Stimulated activated naive CD8-positive, alpha-beta T cell treated with anti-CD3 and anti-CD28 coated beads, Interleukin-15, amount 100 ng/mL, for 72 hours (primary cell): ENCODE data around the gene RIT1.
"Not testable (repeated sequence)": the region's sequence is repeated elsewhere in the genome, so short reads cannot be mapped to it uniquely, and the experiment has no call there.

Experiments used
- ATAC-seq: fragments of 150-1000 bp; cut with Tn5 transposase; 2 replicates; pipeline ENCODE4 v1.10.0; 2021; ENCODE audit warnings: mild to moderate bottlenecking, moderate library complexity
- DNase-seq, 2 donors: peaks; one replicate each; pipeline ENCODE4 v3.0.0; 2021 to 2022
- H3K27ac Mint-ChIP-seq, 2 donors: one replicate each; pipeline ENCODE4 v1.8.0; 2022; ENCODE audit warnings: mild to moderate bottlenecking in 2 of 2, mixed read lengths in 2 of 2, moderate library complexity in 2 of 2
- H3K27me3 Mint-ChIP-seq: one replicate; pipeline ENCODE4 v1.8.0; 2022; ENCODE audit warnings: mixed read lengths
- H3K4me1 Mint-ChIP-seq: one replicate; pipeline ENCODE4 v1.8.0; 2022; ENCODE audit warnings: mild to moderate bottlenecking, mixed read lengths
- H3K4me3 Mint-ChIP-seq, 2 donors: one replicate each; pipeline ENCODE4 v1.8.0; 2022; ENCODE audit warnings: mild to moderate bottlenecking in 2 of 2, mixed read lengths in 2 of 2, moderate library complexity in 1 of 2
- H3K9me3 Mint-ChIP-seq, 2 donors: one replicate each; pipeline ENCODE4 v1.8.0; 2022; ENCODE audit warnings: mixed read lengths in 2 of 2

Gene RIT1

GRCh38 chr1:155918660-155919059 is 7.5 kb upstream of the RIT1 start:
- Mint-ChIP-seq H3K4me1 (no peaks in the 10 kb centered on the region), H3K27me3 (no peaks in the 10 kb centered on the region), H3K4me3 (no peak overlapping the region), H3K27ac (no peak overlapping the region), H3K9me3 (no peaks in the 10 kb centered on the region)
- ATAC-seq (no peak), DNase-seq (no peak)

- H3K4me1 Mint-ChIP-seq: peaks cover 27% of the 10 kb centered on the region
- H3K27me3 Mint-ChIP-seq: no peaks in the 10 kb centered on the region
- H3K9me3 Mint-ChIP-seq: no peaks in the 10 kb centered on the region
- DNase-seq (no peak), ATAC-seq (no peak)
- H3K27ac Mint-ChIP-seq: peak overlapping the region in 1 of 2 donors; percentile 78
- no peak overlapping the region for H3K4me3 Mint-ChIP-seq
Measured at GRCh38 chr1:155913969-155914757, 3.0 kb upstream of the RIT1 start.

DNA sequence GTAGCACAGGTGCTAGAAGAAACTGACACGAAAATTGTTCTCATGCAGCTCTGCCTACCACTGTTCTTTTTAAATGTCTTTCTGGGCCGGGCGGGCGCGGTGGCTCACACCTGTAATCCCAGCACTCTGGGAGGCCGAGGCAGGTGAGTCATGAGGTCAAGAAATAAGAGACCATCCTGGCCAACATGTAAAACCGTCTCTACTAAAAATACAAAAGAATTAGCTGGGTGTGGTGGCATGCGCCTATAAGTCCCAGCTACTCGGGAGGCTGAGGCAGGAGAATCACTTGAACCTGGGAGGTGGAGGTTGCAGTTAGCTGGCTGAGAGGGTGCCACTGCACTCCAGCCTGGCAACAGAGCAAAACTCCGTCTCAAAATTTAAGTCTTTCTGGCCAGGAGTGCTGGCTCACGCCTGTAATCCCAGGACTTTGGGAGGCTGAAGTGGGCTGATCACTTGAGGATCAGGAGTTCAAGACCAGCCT is 947 bp upstream of the RIT1 start:
- peak overlapping the region in 1 of 2 donors; percentile 97 for H3K4me3 Mint-ChIP-seq
- H3K4me1 Mint-ChIP-seq: peaks cover 27% of the 10 kb centered on the region
- no peaks in the 10 kb centered on the region for H3K27me3 Mint-ChIP-seq
- DNase-seq: no peak
- H3K9me3 Mint-ChIP-seq: no peaks in the 10 kb centered on the region
- peak overlapping the region in 1 of 2 donors; percentile 63 for H3K27ac Mint-ChIP-seq
- no peak for ATAC-seq

DNA sequence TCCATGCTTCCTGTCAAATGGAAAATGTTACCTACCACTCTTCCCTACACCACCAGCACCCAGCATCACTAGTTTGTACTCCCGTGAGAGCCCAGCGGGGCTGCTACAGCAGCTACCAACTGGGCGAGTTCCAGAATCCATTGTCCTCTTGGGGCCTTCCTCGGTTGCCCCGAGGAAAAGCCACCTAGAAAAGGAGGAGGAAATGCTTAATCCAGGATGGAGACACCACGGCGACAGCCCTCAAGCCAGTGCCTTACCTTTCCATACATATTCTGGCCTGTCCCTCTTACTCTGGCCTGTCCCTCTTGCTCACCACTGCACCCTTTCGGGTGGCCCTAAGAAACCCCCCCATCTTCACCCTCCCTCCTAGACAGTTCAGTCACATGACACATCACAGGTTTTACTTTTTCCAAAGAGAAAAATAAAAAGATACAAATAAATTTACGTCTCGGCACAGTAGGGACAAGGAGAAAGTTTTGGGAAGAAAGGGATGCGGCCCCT is 478 bp downstream of the RIT1 start:
- DNase-seq: peak; percentile 10 to 27
- peak overlapping the region; percentile 98 to 99 for H3K27ac Mint-ChIP-seq

GRCh38 chr1:155909894-155910293 is 1.3 kb downstream of the RIT1 start:
- peak overlapping the region; percentile 44 to 63 for H3K27ac Mint-ChIP-seq
- H3K4me3 Mint-ChIP-seq: peak overlapping the region; percentile 97
- no peak for DNase-seq
- no peaks in the 10 kb centered on the region for H3K27me3 Mint-ChIP-seq
- H3K4me1 Mint-ChIP-seq: peaks cover 27% of the 10 kb centered on the region
- H3K9me3 Mint-ChIP-seq: no peaks in the 10 kb centered on the region
- no peak for ATAC-seq

More for the DNA sequence above, 478 bp downstream of the RIT1 start:
- Mint-ChIP-seq H3K9me3 (no peaks in the 10 kb centered on the region), H3K4me3 (peak overlapping the region; percentile 97), H3K4me1 (peaks cover 27% of the 10 kb centered on the region), H3K27me3 (no peaks in the 10 kb centered on the region)
- peak; percentile 64 for ATAC-seq

DNA sequence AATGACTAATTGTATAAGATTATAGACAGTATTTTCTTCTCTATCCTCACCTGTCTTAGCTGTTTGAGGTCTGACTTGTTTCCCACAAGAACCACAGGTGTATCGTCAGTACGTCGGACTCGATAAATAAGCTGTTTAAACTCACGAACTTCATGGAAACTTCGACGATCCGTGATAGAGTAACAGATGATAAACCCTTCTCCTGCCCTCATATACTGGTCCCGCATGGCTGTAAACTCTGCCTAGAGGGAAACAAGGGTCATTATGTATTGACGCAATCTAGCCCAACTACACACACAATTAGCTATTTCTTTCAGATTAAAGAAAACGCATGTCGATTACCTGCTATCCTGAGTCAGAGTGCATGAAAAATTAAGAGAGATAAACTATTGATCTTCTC is 6.9 kb downstream of the RIT1 start:
- ATAC-seq: no peak

DNA sequence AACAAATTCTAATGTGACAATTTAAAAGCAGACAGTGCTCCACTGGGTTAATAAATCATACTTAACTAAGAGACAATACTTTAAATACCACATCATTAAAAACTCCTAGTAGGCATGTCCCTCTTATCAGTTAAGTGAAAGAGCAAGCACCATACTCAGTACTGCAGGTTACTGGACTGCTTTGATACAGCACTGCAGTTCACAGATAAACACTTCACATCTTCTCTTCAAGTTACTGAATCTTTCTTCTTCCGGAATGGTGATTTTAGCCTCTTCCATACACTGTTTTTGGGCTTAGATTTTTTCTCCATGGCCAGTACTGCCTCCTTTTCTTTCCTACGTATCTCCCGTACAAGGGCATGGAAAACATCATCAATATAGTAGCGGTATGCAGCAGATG is 11.0 kb downstream of the RIT1 start:
- Mint-ChIP-seq H3K27me3 (no peaks in the 10 kb centered on the region), H3K9me3 (no peaks in the 10 kb centered on the region), H3K4me3 (no peak overlapping the region), H3K27ac (no peak overlapping the region), H3K4me1 (peaks cover 10% of the 10 kb centered on the region)
- no peak for ATAC-seq
- DNase-seq: no peak

More for the DNA sequence above, 6.9 kb downstream of the RIT1 start:
- Mint-ChIP-seq H3K4me3 (no peak overlapping the region), H3K4me1 (no peaks in the 10 kb centered on the region), H3K27ac (no peak overlapping the region), H3K27me3 (no peaks in the 10 kb centered on the region), H3K9me3 (no peaks in the 10 kb centered on the region)
- DNase-seq: no peak

DNA sequence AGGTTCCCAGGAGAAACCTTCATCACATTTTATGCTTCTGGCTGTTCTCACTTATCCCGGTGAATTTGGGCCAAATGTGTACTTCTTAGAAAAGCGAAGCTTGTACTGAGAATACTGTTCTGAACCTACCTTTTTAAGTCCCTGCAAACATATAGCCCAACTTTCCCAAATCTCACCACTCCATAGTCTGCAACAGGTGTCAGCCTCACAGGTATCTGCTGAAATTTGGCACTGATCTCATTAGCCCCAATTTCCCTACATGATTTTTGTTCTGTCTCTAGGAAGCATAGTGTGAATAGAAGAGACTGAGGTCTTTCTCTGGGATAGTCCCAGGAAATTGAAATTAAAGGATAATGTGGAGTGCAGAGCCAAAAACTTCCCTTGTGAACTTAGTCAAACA is 11.5 kb downstream of the RIT1 start:
- H3K9me3 Mint-ChIP-seq: no peaks in the 10 kb centered on the region
- H3K27ac Mint-ChIP-seq: peak overlapping the region in 1 of 2 donors; percentile 22
- DNase-seq (no peak), ATAC-seq (no peak)
- H3K4me3 Mint-ChIP-seq: no peak overlapping the region
- H3K4me1 Mint-ChIP-seq: peaks cover 10% of the 10 kb centered on the region
- H3K27me3 Mint-ChIP-seq: no peaks in the 10 kb centered on the region

DNA sequence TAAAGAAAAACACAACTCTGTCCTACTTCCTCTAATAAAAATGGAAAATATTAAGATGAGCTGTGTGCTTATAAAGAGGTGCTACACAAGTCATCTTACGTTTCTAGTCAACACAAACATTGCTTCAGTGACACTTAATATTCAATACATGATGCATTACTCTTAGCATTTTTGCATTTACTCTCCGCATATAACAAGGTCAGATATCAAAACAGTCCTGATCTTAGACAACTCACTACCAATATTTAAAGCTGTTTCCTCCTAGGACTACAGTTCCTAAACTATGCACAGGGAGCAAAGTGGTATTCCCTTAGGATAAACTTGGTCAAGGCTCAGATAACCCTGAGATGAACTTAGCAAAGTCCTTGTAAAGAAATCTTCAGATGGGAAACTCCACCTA is 12.3 kb downstream of the RIT1 start:
- Mint-ChIP-seq H3K27ac (no peak overlapping the region), H3K27me3 (no peaks in the 10 kb centered on the region), H3K4me1 (peaks cover 12% of the 10 kb centered on the region), H3K4me3 (no peak overlapping the region), H3K9me3 (no peaks in the 10 kb centered on the region)
- DNase-seq: no peak
- no peak for ATAC-seq

- peaks cover 23% of the 10 kb centered on the region for H3K4me1 Mint-ChIP-seq
- no peak overlapping the region for H3K4me3 Mint-ChIP-seq
- no peak overlapping the region for H3K27ac Mint-ChIP-seq
- no peaks in the 10 kb centered on the region for H3K27me3 Mint-ChIP-seq
- no peaks in the 10 kb centered on the region for H3K9me3 Mint-ChIP-seq
- ATAC-seq (no peak), DNase-seq (no peak)
Measured at GRCh38 chr1:155897746-155898145, 13.4 kb downstream of the RIT1 start.

GRCh38 chr1:155896476-155896875 is 14.7 kb downstream of the RIT1 start:
- H3K4me3 Mint-ChIP-seq, H3K27me3 Mint-ChIP-seq, DNase-seq, H3K27ac Mint-ChIP-seq, ATAC-seq, H3K9me3 Mint-ChIP-seq: not testable (repeated sequence)
- peaks cover 23% of the 10 kb centered on the region for H3K4me1 Mint-ChIP-seq

DNA sequence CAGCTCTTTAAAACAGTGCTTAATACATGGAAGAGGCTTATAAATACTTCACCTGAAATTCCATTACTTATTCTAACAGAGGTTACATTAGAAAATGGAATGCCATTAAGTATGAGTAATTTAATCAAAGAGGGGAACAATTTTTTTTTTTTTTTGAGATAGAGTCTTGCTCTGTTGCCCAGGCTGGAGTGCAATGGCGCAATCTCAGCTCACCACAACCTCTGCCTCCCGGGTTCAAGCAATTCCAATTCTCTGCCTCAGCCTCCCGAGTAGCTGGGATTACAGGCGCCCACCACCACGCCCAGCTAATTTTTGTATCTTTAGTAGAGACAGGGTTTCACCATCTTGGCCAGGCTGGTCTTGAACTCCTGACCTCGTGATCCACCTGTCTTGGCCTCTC is 15.5 kb downstream of the RIT1 start:
- H3K4me1 Mint-ChIP-seq: peaks cover 23% of the 10 kb centered on the region
- DNase-seq, H3K27me3 Mint-ChIP-seq, H3K27ac Mint-ChIP-seq, H3K9me3 Mint-ChIP-seq, ATAC-seq, H3K4me3 Mint-ChIP-seq: not testable (repeated sequence)

DNA sequence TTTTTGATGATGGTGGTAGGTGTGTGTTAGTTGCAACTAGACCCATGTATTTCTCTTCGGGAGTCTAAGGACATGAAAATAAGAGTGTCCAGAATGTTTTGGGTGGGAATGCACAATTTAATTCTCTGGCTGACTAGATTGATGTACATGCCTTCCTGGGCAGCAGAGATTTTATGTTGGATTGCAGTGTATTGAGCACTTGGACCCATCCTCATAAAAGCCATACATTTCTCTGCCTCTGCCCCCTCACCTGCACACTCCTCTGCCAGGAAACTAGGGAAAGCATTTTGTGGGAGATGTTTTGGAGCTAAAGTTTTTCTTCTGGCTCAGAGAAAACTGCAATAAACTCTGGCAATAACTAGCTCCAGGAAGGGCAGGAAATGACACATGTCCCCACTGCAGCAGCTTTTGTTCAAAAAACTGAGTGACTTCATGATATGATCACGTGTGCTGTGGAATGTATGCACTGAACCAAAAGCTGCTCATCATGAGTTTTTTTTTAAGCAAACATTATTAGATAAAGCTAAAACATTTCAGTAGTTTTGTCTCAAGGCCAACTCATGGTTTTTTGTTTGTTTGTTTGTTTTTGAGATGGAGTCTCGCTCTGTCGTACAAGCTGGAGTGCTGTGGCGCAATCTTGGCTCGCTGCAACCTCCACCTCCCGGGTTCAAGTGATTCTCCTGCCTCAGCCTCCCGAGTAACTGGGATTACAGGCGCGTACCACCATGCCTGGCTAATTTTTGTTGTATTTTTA is 17.6 kb downstream of the RIT1 start:
- H3K9me3 Mint-ChIP-seq: no peaks in the 10 kb centered on the region
- peak overlapping the region in 1 of 2 donors; percentile 57 for H3K27ac Mint-ChIP-seq
- DNase-seq (no peak), ATAC-seq (peak; percentile 75)
- H3K4me3 Mint-ChIP-seq: no peak overlapping the region
- no peaks in the 10 kb centered on the region for H3K27me3 Mint-ChIP-seq
- peaks cover 17% of the 10 kb centered on the region for H3K4me1 Mint-ChIP-seq

DNA sequence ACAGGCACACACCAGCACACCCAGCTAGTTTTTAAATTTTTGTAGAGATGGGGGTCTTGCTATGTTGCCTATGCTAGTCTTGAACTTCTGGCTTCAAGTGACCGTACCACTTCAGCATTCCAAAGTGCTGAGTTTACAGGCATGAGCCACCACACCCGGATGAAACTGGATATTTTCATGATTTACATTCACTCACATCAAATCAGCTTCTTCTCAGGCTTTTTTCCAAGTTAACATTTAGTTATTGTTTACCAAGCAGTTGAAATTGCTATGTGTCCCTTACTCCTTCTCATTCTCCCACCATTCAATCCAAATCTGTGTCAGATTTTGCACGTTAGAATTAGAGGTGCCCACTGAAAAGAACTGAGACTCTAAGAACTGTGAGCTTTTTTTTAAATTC is 18.4 kb downstream of the RIT1 start:
- no peak for ATAC-seq
- Mint-ChIP-seq H3K4me1 (peaks cover 15% of the 10 kb centered on the region), H3K27me3 (no peaks in the 10 kb centered on the region), H3K9me3 (no peaks in the 10 kb centered on the region), H3K4me3 (no peak overlapping the region), H3K27ac (no peak overlapping the region)
- DNase-seq: no peak

GRCh38 chr1:155890251-155890650 is 20.9 kb downstream of the RIT1 start:
- Mint-ChIP-seq H3K4me1 (peaks cover 13% of the 10 kb centered on the region), H3K27ac (no peak overlapping the region), H3K4me3 (no peak overlapping the region), H3K9me3 (no peaks in the 10 kb centered on the region), H3K27me3 (no peaks in the 10 kb centered on the region)
- no peak for ATAC-seq
- DNase-seq: no peak

DNA sequence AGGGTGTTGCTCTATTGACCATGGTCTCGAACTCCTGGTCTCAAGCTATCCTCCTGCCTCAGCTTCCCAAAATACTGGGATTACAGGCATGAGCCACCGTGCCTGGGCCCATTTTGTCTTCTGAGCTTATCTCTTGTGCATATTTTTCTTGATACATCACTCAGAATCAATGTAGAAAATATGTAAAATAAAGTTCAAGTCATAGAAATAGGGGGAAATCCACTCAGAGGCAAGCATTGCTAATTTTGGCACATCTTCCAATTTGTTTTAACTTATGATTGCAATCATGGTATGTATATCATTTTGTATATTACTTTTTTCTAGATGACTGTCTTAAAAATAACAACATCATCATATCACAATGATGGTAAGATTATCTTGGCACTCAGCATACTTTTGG is 21.6 kb downstream of the RIT1 start:
- Mint-ChIP-seq H3K27me3 (no peaks in the 10 kb centered on the region), H3K9me3 (no peaks in the 10 kb centered on the region), H3K27ac (no peak overlapping the region)

More for the DNA sequence above, 21.6 kb downstream of the RIT1 start:
- H3K4me1 Mint-ChIP-seq: peaks cover 13% of the 10 kb centered on the region
- no peak overlapping the region for H3K4me3 Mint-ChIP-seq
- ATAC-seq (no peak), DNase-seq (no peak)
